ENCODE data around the gene TBCCD1.

GRCh38 chr3:186530415-186530814 lies 36.7 kb downstream of the TBCCD1 start:
- no peak for TF ChIP-seq POLR2A (IDR thresholded peaks at IDR 0.05; ENCODE audit: low read depth, low read length)
- TF ChIP-seq POLR2AphosphoS5 (IDR thresholded peaks at IDR 0.05; ENCODE audit: low read depth, low read length), result no peak
- TF ChIP-seq TAF1 (IDR thresholded peaks at IDR 0.05; ENCODE audit: borderline replicate concordance, low read depth, low read length), result no peak

All from GM12892 (cell line).